HG03196 (cell line): ENCODE measurements around the gene ABHD14A.
"Not testable (repeated sequence)": the region's sequence is repeated elsewhere in the genome, so short reads cannot be mapped to it uniquely, and the experiment has no call there.

ENCODE experiments used
- ATAC-seq: cut with Tn5 transposase; IDR thresholded peaks from one replicate; pipeline ENCODE4 v1.9.1; 2021; ENCODE audit not compliant: unreplicated experiment

The ABHD14A gene

DNA sequence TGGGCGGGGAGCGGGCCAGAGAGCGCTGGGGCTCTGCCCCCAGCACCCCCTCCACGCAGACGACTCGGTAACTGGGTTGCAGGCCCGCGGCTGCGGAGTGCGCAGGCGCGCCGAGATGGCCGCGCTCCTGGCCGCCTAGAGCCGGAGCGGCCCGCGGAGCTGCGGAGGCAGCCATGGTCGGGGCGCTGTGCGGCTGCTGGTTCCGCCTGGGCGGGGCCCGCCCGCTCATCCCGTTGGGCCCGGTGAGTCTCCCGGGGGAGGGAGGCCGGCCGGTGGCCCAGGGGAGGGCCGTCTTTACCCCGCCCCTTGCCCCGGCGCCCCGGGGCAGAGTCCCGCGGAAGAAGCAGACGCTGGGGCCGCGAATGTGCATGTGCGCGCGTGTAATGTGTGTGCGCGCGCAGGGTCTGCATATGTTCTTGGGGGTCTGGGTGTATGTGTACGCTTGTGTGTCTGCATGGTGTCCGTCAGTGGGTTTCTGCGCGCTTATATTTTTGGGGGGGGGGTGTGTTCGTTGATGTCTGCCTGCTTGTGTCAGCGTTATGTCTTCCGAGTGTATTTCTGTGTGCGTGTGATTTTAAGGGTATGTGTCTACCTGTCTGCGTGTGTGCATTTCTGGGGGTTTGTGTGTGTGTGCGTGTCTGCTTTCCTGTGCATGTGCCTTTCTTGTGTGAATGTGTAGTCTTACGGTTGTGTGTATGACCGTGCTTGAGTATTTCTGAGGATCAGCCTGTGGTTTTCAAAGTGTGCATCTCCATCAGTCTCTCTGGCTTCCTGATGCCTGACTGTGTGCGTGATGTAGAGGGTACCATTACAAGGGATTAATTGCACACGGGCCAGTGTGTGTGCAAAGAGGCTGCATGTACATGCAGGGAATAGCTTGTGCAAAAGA is at the start of gene ABHD14A:
ABHD14A (plus strand) TSS at position 102 of the 889 bp plus-strand sequence; CDS start at position 174, 72 bp downstream.
- ATAC-seq = no peak

DNA sequence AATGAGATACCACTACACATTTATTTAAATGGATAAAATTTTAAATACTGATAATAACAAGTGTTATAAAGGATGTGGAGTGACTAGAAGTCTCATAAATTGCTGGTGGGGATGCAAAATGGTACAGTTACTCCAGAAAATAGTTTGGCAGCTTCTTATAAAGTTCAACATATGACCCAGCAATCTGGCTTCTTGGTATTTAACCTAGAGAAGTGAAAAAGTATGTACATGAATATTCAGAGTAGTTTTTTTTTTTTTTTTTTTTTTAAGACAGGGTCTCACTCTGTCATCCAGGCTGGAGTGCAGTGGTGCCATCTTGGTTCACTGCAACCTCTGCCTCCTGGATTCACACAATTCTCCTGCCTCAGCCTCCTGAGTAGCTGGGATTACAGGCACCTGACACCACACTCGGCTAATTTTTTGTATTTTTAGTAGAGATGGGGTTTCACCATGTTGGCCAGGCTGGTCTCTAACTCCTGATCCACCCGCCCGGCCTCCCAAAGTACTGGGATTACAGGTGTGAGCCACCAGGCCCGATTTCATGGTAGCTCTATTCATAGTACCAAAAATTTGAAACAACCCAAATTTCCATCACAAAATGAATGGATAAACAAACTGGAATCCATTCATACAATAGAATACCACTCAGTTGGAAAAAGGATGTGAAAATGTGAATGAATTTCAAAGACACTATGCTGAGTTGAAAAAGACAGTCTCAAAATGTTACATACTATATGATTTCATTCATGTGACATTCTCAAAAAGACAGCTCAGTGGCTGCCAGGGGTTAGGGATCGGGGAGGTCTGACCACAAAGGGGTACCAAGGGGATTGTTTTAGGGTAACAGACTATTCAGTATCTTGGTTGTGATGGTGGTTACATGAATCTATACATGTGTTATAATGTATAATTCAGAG is 47.5 kb upstream of the ABHD14A start:
- no peak for ATAC-seq

DNA sequence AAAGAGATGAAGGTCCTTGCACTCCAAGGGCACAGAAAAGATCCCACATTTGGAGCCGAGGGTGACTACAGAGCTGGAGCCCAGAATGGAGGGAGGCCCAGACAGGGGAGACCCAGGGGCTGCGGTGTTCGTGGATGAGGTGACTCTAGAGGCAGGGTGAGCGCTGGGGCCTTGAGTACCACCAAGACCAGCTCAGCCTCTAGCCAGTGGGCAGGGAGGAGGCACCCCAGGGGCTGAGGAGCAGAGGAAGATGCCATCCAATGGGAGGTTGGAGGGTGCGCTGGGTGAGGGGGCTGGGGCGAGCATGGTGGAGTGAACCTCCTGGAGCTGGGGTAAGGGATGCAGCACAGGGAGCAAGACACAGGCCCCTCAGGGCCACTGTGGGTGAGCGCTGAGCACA is 46.4 kb upstream of the ABHD14A start:
- no peak for ATAC-seq

DNA sequence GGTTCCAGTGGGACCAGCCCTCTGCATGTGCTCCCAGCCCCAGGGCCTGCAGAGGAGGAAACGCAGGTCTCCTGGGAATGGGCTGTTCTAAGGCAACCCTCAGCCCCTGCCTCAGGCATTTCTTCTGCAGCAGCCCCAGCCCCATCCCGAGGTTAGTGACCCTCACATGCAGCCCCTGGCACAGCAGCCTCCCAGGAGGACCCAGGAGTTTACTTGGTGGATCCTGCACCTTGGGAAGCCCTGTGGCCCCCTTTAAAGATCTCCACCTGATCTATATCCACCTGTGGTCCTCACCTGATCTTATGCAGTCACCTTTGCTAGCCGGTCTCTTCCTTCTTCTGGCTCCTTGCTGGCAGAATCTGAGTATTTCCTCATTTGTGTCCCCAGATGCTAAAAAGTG is 45.9 kb upstream of the ABHD14A start:
- ATAC-seq = not testable (repeated sequence)

DNA sequence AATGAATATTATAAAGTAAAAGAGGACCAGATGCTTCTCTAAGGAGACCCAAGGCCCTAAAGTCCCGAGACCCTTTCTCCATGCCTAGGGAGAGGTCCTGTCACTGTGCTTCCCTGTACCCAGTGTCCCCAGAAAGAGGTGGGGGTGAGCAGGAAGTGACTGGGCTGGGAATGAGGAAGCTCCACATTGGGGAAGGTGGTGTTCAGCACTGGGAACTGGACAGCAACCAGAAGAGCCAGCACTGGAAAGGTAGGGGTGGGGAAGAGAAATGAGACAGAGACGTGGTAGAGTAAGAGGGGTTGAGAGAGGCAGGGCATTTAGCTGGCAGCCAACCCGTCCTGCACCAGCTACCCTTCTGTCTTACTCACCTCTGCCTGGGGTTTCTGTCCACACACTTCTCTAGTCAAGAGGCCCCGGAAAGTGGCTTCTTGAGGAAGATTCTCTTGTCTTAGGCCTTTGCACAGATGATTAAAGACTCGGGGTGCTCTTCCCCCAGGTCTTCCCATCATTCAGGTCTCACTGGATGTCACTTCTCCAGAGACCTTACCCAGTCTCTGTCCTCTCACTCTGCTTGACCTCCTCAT is 45.4 kb upstream of the ABHD14A start:
- no peak for ATAC-seq

DNA sequence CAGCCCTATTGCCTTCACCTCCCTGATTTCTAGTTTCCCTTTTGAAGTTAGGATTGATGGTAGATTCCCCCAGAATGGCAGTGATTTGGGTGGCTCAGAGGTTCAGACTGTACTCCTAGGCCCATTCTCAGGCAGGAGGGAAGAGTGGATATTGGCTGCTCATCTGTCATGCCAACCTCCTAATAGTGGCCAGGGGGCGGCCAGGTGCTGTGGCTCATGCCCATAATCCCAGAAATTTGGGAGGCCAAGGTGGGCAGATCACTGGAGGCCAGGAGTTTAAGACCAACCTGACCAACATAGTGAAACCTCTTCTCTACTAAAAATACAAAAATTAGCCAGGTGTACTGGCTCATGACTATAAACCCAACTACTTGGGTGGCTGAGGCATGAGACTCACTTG is 44.4 kb upstream of the ABHD14A start:
- no peak for ATAC-seq

DNA sequence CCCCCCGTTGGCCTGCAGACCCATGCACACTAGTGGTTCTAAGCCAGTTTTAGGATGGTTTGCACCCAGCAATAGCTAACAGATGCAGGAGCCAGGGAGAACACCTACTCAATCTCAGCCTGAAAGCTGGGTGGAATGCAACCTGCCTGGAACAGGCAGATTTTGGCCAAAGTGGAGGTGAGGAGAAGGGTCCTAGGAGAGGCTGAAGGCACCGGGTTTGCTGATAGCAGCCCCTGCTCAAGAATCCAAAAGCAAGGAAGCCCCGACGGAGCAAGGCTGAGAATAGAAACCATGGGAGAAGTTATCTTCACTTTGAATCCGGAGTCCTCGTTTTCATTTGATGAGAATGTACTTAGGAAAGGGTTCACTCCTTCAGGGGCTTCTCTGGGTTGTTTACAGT is 43.1 kb upstream of the ABHD14A start:
- ATAC-seq = no peak

DNA sequence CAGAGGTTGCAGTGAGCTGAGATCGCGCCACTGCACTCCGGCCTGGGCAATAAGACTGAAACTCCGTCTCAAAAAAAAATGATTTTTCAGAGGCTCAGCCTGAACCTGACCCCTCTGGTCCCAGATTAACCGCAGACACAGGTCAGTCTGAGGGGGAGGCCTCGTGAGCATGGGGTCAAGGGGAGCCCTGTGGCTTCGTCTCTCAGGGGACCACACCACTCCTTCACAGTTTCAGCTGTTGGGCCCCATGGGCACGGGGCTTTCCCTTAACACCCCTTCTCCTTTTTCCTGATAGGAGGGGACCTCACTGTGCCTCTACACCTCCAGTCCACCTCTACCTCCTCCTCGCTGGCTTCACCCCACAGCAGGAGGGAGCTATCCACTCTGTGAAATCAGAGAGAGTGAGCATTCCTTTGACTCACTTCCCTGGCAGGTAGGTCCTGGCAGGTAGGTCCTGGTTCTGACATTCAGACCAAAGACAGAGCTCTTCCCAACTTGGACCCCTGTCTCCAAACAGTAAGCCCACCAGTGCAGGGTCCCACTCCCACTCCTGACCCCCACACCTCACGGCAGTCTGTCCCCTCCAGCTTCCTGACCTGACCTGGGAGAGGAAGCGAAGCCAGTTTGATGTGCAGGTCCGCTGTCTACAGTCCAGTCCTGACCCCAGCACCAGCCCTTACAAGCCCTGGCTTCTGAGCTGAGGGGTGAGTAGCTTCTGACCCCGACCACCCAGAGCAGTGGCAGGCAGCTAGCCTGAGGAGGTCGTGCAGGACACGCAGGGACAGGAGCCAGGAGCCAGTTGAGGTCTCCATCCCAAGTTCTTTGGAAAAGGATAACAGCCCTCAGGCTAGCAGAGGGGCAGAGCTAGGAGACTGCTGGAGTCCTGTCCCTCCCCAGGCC is 42.1 kb upstream of the ABHD14A start:
- no peak for ATAC-seq

DNA sequence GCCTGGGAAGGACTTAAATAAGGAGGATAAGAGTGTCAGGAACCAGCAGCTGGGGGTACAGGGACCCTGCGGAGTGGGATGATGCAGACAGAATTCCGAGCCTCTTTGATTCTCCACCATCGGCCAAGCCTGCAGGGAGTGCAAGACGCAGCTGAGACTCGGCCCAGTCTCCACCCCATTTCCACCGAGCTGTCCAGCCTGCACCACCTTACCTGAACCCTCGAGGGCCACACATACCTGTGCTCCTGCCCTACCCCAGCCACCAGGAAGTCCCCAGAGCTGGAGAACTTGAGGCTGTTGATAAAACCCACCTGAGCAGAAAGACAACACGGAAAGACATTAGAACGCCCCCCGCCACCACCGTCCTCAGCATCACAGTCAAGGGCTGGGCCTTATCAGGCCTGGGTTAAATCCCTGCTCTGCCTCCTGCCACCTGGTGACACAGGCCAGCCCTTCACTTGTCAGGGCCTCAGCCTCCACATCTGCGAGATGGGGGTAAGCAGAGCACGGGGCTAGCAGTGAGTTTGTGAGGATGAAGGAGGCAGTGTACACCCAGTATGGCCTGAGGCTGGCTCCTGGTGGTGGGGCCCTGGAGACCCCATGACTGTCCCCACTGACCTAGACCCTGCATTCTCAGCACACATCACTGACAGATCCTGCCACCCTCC is 41.3 kb upstream of the ABHD14A start:
- ATAC-seq = no peak

DNA sequence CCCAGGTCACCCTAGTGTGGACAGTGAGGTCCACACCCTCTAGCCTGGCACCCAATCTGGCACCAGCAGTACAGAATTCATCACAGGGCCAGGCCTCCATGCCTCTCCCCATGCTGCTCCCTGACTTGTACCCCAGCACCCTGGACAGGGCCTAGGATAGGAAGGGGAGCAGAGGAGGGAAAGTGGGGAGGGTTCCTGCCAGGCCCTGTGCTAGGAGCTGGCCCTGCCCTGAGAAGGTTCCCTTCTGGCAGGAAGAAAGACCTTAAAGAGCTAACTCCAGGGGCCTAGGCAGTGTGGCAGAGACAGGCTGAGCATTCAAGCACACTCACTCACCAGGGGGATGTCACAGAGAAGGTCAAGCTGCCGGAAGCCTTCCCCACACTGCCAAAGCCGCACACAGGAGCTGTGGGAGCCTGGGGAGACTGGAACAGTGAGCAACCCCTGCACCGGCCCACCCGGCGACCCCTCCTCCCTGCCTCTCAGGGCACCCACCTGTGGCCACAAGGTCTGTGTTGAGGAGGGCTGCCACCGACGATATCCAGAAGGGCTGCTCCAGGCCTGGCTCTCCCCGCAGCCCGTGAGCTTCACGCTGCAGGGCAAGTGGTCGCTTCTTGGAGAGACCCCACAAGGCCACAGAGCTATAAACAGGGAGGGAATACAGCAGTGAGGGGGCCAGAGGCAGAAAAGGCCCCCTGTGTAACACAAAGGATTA is 40.6 kb upstream of the ABHD14A start:
- no peak for ATAC-seq

DNA sequence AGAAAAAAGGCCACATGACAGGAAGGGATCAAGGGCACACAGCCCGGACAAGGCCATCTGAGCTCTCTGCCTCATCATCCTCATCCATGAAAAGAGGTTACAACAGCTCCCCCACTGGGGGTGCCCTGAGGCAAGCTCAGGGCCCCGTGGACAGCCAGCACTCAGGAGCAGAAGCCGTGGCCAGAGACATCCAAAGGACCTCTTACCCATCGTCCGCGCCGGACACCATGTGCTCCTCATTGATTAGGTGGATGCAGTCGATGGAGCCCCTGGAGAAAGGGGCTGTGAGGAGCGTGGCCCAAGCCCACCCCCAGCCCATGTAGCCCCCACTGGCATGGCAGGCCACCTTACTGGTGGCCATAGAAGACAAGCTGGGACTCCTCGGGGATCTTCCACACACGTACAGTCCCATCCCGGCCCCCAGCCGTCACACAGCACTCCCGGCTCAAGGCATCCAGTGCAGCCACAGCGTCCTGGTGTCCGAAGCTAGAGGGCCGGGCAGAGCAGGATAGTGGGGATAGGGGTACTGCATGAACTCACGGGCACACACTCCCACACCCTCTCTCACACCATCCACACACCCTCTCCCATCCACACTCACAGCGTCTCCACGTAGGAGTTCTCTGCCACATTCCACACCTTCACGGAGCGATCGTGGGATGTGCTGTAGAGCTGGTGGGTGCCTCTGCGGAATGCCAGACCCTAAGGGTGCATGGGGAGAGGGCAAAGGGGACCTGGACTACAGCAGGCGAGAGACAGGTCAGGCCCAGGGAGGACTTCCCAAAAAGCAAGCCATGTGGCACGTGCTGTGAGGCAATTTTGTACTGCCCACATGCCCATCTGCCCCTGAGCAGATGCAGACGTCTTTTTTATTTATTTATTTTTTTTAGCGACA is 39.6 kb upstream of the ABHD14A start:
- ATAC-seq = no peak

DNA sequence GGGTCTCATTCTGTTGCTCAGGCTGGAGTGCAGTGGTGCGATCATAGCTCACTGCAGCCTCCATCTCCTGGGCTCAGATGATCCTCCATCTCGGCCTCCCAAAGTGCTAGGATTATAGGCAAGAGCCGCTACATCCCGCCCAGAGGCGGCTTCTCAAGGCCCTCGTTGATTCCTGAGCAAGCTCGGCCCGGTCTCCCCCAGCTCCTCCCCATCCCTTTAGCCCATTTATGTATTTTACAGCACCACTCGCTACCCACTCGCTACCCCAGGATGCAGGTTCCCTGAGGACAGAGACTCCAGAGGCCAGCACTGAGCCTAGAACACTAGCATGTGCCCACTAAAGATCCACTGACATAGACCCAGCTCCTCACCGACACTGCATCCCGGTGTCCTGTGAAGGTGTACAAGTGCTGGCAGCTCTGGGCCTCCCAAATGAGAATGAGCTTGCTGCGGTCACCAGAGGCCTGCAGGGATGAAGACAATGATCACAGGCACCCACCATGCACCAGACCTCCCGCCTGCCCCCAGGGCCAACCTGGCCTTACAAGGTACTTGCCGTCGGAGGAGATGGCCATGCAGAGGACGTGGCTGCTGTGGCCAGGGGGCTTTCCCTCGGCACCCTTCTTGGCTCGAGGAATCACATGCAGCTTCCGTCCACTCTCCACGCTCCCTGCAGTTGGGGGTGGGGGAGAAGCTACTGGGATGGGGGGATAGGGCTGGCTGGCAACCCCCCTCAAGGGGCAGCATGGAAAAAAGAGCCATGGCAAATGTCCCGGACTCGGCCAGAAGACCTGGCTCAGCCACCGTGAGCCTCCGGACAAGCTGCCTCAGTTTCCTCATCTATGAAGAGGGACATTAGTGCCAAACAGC is 38.7 kb upstream of the ABHD14A start:
- ATAC-seq = no peak

DNA sequence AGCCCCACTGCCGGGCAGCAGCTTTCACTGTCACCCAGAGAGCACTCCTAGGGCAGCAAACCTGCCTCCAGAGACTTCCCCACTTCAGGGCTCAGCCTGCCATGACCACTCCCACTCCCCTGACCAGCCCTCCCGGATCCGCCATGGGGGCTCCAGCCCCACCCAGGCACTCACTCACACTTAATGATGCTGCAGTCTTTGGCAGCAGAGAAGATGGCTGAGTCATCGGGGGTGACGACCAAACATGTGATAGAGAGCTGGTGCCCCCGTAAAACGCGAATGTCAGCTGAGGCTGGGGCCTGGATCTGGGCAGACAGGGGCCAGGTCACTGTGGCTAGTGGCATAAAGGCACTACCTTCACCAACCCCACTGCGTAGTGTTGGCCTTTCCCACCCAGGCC is 37.9 kb upstream of the ABHD14A start:
- ATAC-seq = no peak

DNA sequence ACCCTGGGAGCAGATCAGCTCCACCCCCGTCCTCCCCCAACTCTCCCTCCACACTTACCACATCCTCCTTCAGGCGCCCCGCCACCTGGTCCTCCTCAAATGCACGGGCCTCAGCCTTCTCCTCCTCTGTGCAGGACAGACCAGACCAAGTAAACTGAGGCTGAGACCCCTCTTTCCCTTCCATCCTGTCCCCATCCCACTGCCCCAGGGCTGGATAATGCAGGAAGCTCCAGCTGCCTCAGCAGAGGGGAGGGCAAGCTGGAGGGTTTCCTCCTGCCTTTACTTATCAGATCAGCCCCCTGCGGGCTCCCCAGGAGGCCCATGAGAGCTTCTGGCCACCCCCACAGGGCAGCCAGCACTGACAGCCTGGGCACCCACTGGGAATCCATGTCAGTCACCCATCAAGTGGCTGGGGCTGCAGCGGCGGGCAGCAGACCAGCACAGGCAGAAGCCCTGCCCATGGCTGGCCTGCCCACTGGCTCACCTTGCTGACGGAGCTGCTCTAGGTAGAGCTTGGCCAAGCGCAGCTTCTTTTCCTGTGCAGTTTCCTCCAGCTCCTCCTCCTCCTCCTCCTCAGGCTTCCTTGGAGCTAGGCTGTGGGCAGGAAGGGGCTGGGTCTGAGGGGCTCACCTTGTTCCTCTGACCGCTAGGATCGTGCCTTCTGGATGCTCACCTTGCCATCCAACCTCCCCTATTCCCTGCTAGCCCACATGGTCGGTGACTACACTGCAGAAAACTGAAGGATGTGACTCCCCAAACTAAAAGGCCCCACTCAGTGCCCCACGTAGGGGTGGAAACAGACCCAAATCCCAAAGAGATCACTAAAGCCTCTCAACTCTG is 37.0 kb upstream of the ABHD14A start:
- ATAC-seq = no peak

DNA sequence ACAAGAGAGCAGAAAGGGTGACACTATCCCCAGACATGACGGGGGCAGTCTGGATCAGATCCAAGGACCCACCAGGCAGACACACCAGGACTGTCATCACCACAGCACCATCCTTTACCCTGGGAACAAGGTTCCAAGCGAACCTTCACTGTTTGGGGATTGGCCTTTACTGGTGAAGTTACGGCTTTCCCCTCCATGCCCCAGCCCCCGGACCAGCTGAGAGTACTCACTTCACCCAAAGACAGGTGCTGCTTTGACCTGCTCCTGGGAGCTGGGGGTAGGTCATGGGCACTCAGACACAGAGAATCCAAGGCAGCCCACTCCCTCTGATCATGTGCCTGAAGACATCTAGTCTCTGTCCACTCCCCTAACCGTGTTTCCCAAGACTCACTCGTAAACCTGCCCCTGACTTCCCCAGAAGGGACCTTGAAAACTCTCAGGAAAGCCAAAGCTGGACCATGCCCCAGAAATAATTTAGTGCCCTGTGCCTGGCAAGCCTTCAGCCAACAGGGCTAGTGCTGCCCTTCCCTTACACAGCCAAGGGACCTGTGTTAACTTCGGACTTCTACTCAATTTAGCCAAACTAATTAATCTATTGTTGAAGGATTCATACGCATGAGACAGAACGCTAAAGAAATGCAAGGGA is 36.0 kb upstream of the ABHD14A start:
- no peak for ATAC-seq
